ENCODE measurements around the gene TMEM169. TPM values are rescaled to one million over a fixed set of nuclear protein-coding genes. Genes with fewer than 3 reads are reported as not detected.
A peak's percentile ranks its signal among the peaks of the same experiment; 100 is the strongest.

Gene TMEM169
- total RNA-seq, 1 donor from 2014 or later: 0.25 TPM

DNA sequence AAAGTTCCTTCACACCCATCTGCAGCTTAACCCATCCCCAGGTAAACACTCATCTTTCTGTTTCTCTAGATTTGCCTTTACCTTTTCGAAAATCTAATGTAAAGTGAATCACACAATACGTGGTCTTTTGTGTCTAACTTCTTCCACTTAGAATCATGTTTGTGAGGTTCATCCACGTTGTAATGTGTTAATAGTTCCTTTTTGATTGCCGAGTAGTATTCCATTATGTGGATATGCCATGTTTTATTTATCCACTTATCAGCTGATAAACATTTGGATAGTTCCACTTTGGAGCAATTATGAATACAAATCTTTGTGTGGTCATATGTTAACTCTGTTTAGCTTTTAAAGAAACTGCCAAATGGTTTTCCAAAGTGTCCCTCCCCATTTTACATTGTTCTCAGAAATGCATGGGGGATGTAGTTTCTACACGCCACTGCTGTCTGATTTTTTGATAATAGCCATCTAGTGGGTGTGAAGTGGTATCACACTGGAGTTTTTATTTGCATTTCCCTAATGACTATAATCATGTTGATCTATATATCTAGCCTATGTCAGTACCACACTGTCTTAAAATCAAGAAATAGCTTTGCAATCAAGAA lies 22.4 kb upstream of the TMEM169 start:
- no peak overlapping the region for H3K4me3 ChIP-seq
- H3K27ac ChIP-seq (replicated peaks): no peak overlapping the region
- TF ChIP-seq, protein P1, sequence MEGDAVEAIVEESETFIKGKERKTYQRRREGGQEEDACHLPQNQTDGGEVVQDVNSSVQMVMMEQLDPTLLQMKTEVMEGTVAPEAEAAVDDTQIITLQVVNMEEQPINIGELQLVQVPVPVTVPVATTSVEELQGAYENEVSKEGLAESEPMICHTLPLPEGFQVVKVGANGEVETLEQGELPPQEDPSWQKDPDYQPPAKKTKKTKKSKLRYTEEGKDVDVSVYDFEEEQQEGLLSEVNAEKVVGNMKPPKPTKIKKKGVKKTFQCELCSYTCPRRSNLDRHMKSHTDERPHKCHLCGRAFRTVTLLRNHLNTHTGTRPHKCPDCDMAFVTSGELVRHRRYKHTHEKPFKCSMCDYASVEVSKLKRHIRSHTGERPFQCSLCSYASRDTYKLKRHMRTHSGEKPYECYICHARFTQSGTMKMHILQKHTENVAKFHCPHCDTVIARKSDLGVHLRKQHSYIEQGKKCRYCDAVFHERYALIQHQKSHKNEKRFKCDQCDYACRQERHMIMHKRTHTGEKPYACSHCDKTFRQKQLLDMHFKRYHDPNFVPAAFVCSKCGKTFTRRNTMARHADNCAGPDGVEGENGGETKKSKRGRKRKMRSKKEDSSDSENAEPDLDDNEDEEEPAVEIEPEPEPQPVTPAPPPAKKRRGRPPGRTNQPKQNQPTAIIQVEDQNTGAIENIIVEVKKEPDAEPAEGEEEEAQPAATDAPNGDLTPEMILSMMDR (IDR thresholded peaks at IDR 0.05; ENCODE audit: borderline replicate concordance): no peak
- no peaks in the 10 kb centered on the region for H3K27me3 ChIP-seq (ENCODE audit: low read depth)
- H3K36me3 ChIP-seq: peaks cover 13% of the 10 kb centered on the region
- no peak for DNase-seq
- no peaks in the 10 kb centered on the region for H3K4me1 ChIP-seq
- no peaks in the 10 kb centered on the region for H3K9me3 ChIP-seq (replicated peaks)
- intact Hi-C loops (cut with micrococcal nuclease): no loop called here

DNA sequence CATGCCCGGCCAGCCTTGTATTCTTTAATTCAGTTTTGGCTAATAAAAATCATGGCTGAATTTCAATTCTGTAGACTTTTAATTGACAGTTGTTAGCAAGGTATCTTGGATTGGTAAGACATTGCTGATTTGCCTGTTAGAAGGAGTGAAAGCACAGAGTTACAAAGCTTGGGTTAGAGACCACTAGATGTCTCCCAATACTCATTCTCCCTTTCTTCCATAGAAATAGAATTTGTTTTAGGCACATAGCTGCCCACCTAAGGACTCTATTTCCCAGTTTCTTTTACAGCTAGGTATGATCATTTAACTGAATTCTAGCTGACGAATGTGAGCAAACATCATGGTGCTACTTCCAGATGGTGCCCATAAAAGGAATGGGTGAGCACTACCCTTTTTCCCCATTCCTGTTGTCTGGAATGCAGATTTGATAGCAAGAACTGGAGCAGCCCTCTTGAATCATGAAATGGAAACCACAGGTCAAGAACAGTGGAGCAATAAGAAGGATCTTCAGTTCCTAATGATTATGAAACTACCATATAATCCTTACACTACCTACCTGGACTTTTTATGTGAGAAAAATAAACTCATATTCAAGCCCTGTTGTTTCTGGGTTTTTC lies 17.6 kb upstream of the TMEM169 start:
- intact Hi-C loops (cut with micrococcal nuclease): no loop called here
- no peaks in the 10 kb centered on the region for H3K27me3 ChIP-seq (ENCODE audit: low read depth)
- H3K9me3 ChIP-seq (replicated peaks): no peaks in the 10 kb centered on the region
- DNase-seq: no peak
- H3K4me3 ChIP-seq: no peak overlapping the region
- H3K36me3 ChIP-seq: peaks cover 31% of the 10 kb centered on the region
- H3K27ac ChIP-seq (replicated peaks): no peak overlapping the region
- TF ChIP-seq, protein P1 (IDR thresholded peaks at IDR 0.05; ENCODE audit: borderline replicate concordance): peak; percentile 29
- H3K4me1 ChIP-seq: no peaks in the 10 kb centered on the region

DNA sequence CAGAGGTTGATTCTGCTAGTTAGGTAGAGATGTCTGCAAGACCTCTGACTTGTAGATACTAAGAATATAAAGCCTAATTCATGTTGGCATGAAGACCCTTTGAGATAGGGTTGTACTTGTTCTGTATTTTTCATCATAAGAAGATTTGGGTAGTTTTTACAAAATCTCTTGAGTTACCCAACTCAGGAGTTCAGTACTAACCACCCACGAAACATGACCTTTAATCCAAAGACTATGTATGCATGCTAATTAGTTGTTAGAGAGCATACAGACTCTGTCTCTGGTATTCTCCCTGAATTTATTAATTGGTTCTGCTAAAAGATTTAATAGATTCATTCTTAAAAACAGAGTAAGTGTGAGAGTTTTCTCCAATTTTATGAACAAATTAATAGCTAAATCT lies 17.1 kb upstream of the TMEM169 start:
- no peak overlapping the region for H3K4me3 ChIP-seq
- TF ChIP-seq, protein P1 (IDR thresholded peaks at IDR 0.05; ENCODE audit: borderline replicate concordance): no peak
- H3K36me3 ChIP-seq: peaks cover 25% of the 10 kb centered on the region
- no peak for DNase-seq
- H3K4me1 ChIP-seq: no peaks in the 10 kb centered on the region
- no peak overlapping the region for H3K27ac ChIP-seq (replicated peaks)
- intact Hi-C loops (cut with micrococcal nuclease): no loop called here
- H3K27me3 ChIP-seq (ENCODE audit: low read depth): no peaks in the 10 kb centered on the region
- H3K9me3 ChIP-seq (replicated peaks): no peaks in the 10 kb centered on the region

DNA sequence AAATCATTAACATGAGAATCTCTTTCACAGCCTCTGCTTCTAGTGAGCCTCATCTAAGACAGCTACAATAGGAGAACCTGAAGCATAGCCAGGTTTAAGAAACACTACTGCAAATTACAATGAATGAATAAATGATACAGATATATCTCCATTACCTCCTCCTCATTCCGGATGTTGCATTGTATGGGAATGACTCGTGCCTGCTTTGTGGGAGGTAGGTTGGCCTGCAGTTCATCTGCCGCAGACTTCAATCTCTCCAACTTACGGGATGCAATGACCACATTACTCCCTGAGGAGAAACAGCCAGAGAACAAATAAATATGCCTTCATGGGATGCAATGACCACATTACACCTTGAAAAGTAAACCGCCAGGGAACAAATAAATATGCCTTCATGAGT lies 15.5 kb upstream of the TMEM169 start:
- TF ChIP-seq, protein P1 (IDR thresholded peaks at IDR 0.05; ENCODE audit: borderline replicate concordance): no peak
- no peak for DNase-seq
- no peaks in the 10 kb centered on the region for H3K4me1 ChIP-seq
- intact Hi-C loops (cut with micrococcal nuclease): no loop called here
- H3K4me3 ChIP-seq: no peak overlapping the region
- H3K27me3 ChIP-seq (ENCODE audit: low read depth): no peaks in the 10 kb centered on the region
- no peak overlapping the region for H3K27ac ChIP-seq (replicated peaks)
- peaks cover 25% of the 10 kb centered on the region for H3K36me3 ChIP-seq
- H3K9me3 ChIP-seq (replicated peaks): no peaks in the 10 kb centered on the region

DNA sequence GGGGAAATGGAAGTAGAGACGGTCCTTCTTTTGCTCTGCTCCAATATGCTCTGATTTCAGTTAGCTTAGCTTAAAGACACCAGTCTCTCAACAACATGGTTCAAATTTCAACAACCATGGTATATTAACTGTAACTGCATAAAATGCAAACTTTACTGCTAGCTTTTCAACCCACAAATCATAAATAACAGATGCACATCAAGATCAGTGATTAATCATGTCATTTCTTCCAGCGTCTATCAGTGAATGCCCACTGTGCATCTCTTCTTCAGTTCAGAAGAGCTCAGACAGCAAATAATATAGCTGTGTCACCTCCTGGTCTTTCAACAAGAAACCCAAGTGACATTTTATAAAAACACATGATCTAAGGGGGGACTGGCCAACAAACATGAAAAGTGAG lies 12.7 kb upstream of the TMEM169 start:
- Histone ChIP-seq H3K27ac (replicated peaks) (no peak overlapping the region), H3K9me3 (replicated peaks) (no peaks in the 10 kb centered on the region), H3K4me3 (no peak overlapping the region), H3K27me3 (ENCODE audit: low read depth) (no peaks in the 10 kb centered on the region), H3K36me3 (peaks cover 30% of the 10 kb centered on the region), H3K4me1 (no peaks in the 10 kb centered on the region)
- no peak for DNase-seq
- intact Hi-C loops (cut with micrococcal nuclease): no loop called here
- TF ChIP-seq, protein P1 (IDR thresholded peaks at IDR 0.05; ENCODE audit: borderline replicate concordance): no peak
